Lung (tissue), 12 donors: ENCODE measurements around the gene BTG2. TPM values are rescaled to one million over a fixed set of nuclear protein-coding genes. Genes with fewer than 3 reads are reported as not detected.

Experiments
- ATAC-seq: fragments of 200-7000 bp; cut with Tn5 transposase; one replicate; pipeline ENCODE4 v1.9.1; 2020; ENCODE audit warnings: moderate number of reproducible peaks; ENCODE audit not compliant: insufficient read depth, low FRiP score
- DNase-seq, 3 donors: peaks; one replicate each; pipeline ENCODE4 v3.0.0-alpha.2; 2013 to 2017
- H3K27ac ChIP-seq, 2 donors: one replicate each; pipeline ENCODE4 v1.5.1; 2013; ENCODE audit warnings: mild to moderate bottlenecking in 2 of 2, moderate library complexity in 2 of 2, control low read depth in 1 of 2, inconsistent platforms in 1 of 2, low read depth in 1 of 2, low read length in 1 of 2
- H3K27me3 ChIP-seq, 3 donors: one replicate each; pipeline ENCODE4 v1.5.1; 2013; ENCODE audit warnings: low read length in 2 of 3; ENCODE audit not compliant: control insufficient read depth in 3 of 3, insufficient read depth in 3 of 3
- H3K36me3 ChIP-seq, 4 donors: one replicate each; pipeline ENCODE4 v1.5.1; 2013; ENCODE audit warnings: low read length in 4 of 4, mild to moderate bottlenecking in 1 of 4, moderate library complexity in 1 of 4; ENCODE audit not compliant: control insufficient read depth in 4 of 4, insufficient read depth in 4 of 4
- H3K4me1 ChIP-seq, 5 donors: one replicate each; pipeline ENCODE4 v1.5.1; 2013; ENCODE audit warnings: low read length in 5 of 5, mild to moderate bottlenecking in 2 of 5, moderate library complexity in 1 of 5; ENCODE audit not compliant: control insufficient read depth in 5 of 5, insufficient read depth in 5 of 5
- H3K4me3 ChIP-seq: one replicate; pipeline ENCODE4 v1.5.1; 2013; ENCODE audit warnings: mild to moderate bottlenecking, control low read depth, moderate library complexity
- H3K9ac ChIP-seq, 2 donors: one replicate each; pipeline ENCODE4 v1.5.1; 2013; ENCODE audit warnings: low read length in 2 of 2, control low read depth in 1 of 2; ENCODE audit not compliant: insufficient read depth in 1 of 2
- H3K9me3 ChIP-seq, 4 donors: one replicate each; pipeline ENCODE4 v1.5.1; 2013; ENCODE audit warnings: low read length in 3 of 4, mild to moderate bottlenecking in 1 of 4, moderate library complexity in 1 of 4; ENCODE audit not compliant: control insufficient read depth in 4 of 4, insufficient read depth in 3 of 4
- CTCF ChIP-seq: IDR thresholded peaks from 2 replicates; pipeline ENCODE4 v1.5.1; 2012; ENCODE audit warnings: mild to moderate bottlenecking; ENCODE audit errors: control extremely low read depth, extremely low read depth
- WGBS, 2 donors: extraction: QIAGEN DNeasy Blood & Tissue Kit; methylation state at CpG; one replicate each; pipeline ENCODE4 v1.1.7; 2013; 5-methylcytosine and 5-hydroxymethylcytosine counted together
- polyA plus RNA-seq, 2 donors: library from polyadenylated mRNA; stranded (reverse); fragments of 200-250 nt; gene quantifications; one replicate each; pipeline ENCODE4 v1.2.1, GENCODE V29; 2013
- total RNA-seq, 2 donors: library from RNA; depleted of rRNA in 1 of 2; stranded (reverse); fragments of >200 nt in 1 of 2; gene quantifications; one replicate each; pipeline ENCODE4 v1.2.1, GENCODE V29; 2014 to 2021
- donor health status: control.
- donor health status: control.
- donor health status: Bipolar disorder and iron deficiency.
- donor health status: healthy.
- donor health status: DM: yes; HTN: yes; CAD: no.

Gene BTG2
- total and polyA plus RNA-seq, 4 donors: 29.1 to 118 (median 73.5) TPM

- 78 to 85% methylated on average over 4 of the region's 4 CpGs for WGBS, 2 donors
- Histone ChIP-seq H3K4me3 (no peak overlapping the region), H3K4me1 (peaks cover 0 to 29% (median 8%) of the 10 kb centered on the region in 5 donors), H3K36me3 (no peaks in the 10 kb centered on the region), H3K27ac (peak overlapping the region in 1 of 2 donors; percentile 0), H3K27me3 (no peaks in the 10 kb centered on the region), H3K9ac (no peak overlapping the region), H3K9me3 (no peaks in the 10 kb centered on the region)
- DNase-seq: no peak
- no peak for ATAC-seq
- no peak for TF ChIP-seq CTCF
Measured at GRCh38 chr1:203270448-203270847, 34.9 kb upstream of the BTG2 start.

- no peaks in the 10 kb centered on the region for H3K27me3 ChIP-seq
- H3K36me3 ChIP-seq: no peaks in the 10 kb centered on the region
- H3K4me3 ChIP-seq: no peak overlapping the region
- no peak for TF ChIP-seq CTCF
- peaks cover 0 to 29% (median 8%) of the 10 kb centered on the region in 5 donors for H3K4me1 ChIP-seq
- H3K9ac ChIP-seq: peak overlapping the region in 1 of 2 donors; percentile 15
- H3K9me3 ChIP-seq: no peaks in the 10 kb centered on the region
- no peak for ATAC-seq
- WGBS, 2 donors: 32 to 40% methylated on average over 8 of the region's 8 CpGs
- peak; percentile 69 to 82 (median 78) for DNase-seq
- peak overlapping the region in 1 of 2 donors; percentile 36 for H3K27ac ChIP-seq
Measured at GRCh38 chr1:203271018-203271743, 34.1 kb upstream of the BTG2 start.

- TF ChIP-seq CTCF: no peak
- DNase-seq (peak; percentile 86 to 87 (median 87)), ATAC-seq (no peak)
- Histone ChIP-seq H3K9ac (peak overlapping the region in 1 of 2 donors; percentile 24), H3K27me3 (no peaks in the 10 kb centered on the region), H3K4me1 (peaks cover under 1 to 29% (median 8%) of the 10 kb centered on the region in 5 donors), H3K9me3 (no peaks in the 10 kb centered on the region), H3K4me3 (no peak overlapping the region), H3K27ac (no peak overlapping the region), H3K36me3 (no peaks in the 10 kb centered on the region)
- 69 to 76% methylated on average over 6 of the region's 6 CpGs for WGBS, 2 donors
Measured at GRCh38 chr1:203271962-203272632, 33.2 kb upstream of the BTG2 start.
